SK-N-SH (cell line): Measurements from ENCODE around the gene NCAPH2. TPM values are rescaled to one million over a fixed set of nuclear protein-coding genes. Genes with fewer than 3 reads are reported as not detected.

ENCODE experiments used
- CTCF ChIA-PET: fragments of 300-600, 350-600 bp; formaldehyde crosslinking; extraction: SDS; loops from one replicate; lab custom pipeline; 2021; lab: Yijun Ruan, JAX
- POLR2A ChIA-PET: fragments of 350-600 bp; sonication (Branson Sonifier 250); formaldehyde crosslinking; extraction: SDS; loops from one replicate; lab custom pipeline; 2020; ENCODE audit warnings: antibody characterized with exemption, inconsistent platforms; lab: Yijun Ruan, JAX
- DNase-seq: peaks from one replicate; pipeline ENCODE4 v3.0.0; 2012
- H2AFZ ChIP-seq: fragments of 200-600 bp; sonication (generic); 2 replicates; pipeline ENCODE4 v1.8.1; 2016; ENCODE audit warnings: antibody characterized with exemption, mild to moderate bottlenecking, low read depth
- H3F3A ChIP-seq: fragments of 200-600 bp; sonication (generic); replicated peaks from 2 replicates; pipeline ENCODE3; 2016; ENCODE audit warnings: antibody characterized with exemption, mild to moderate bottlenecking; ENCODE audit not compliant: insufficient read depth
- H3K27ac ChIP-seq, 2 experiments: fragments of 200-500 bp in 1 of 2; fragments of 200-600 bp in 1 of 2; sonication (Bioruptor generic) in 1 of 2; sonication (generic), shearing (Covaris generic) in 1 of 2; 2 replicates each; pipeline versions ENCODE4 v1.5.1 to v1.6.1; 2014 to 2016; ENCODE audit warnings: low read depth in 2 of 2, inconsistent platforms in 1 of 2, low read length in 1 of 2, mild to moderate bottlenecking in 1 of 2, mixed read lengths in 1 of 2
- H3K27me3 ChIP-seq: fragments of 200-600 bp; sonication (generic), shearing (Covaris generic); 2 replicates; pipeline ENCODE4 v1.6.1; 2016; ENCODE audit warnings: mixed run types; ENCODE audit not compliant: insufficient read depth
- H3K36me3 ChIP-seq, 2 experiments: fragments of 200-500 bp in 1 of 2; fragments of 200-600 bp in 1 of 2; sonication (Bioruptor generic) in 1 of 2; sonication (generic) in 1 of 2; replicated peaks in 1 of 2; 2 replicates each; pipeline versions ENCODE3 to v1.5.1; 2014 to 2016; ENCODE audit warnings: low read length in 1 of 2, mild to moderate bottlenecking in 1 of 2; ENCODE audit not compliant: insufficient read depth in 2 of 2, control insufficient read depth in 1 of 2
- H3K4me1 ChIP-seq, 2 experiments: fragments of 200-500 bp in 1 of 2; fragments of 200-600 bp in 1 of 2; sonication (Bioruptor generic) in 1 of 2; sonication (generic), shearing (Covaris generic) in 1 of 2; 2 replicates each; pipeline versions ENCODE4 v1.5.1 to v1.6.1; 2014 to 2016; ENCODE audit warnings: low read depth in 1 of 2, low read length in 1 of 2, mixed run types in 1 of 2; ENCODE audit not compliant: insufficient read depth in 2 of 2, control insufficient read depth in 1 of 2
- H3K4me2 ChIP-seq: fragments of 200-600 bp; sonication (generic), shearing (Covaris generic); 2 replicates; pipeline ENCODE4 v1.6.1; 2017; ENCODE audit warnings: mixed run types
- H3K4me3 ChIP-seq, 2 experiments: fragments of 200-500 bp in 1 of 2; fragments of 200-600 bp in 1 of 2; sonication (Bioruptor generic) in 1 of 2; sonication (generic), shearing (Covaris generic) in 1 of 2; 2 replicates each; pipeline versions ENCODE4 v1.5.1 to v1.8.1; 2014 to 2016; ENCODE audit warnings: low read depth in 2 of 2, inconsistent platforms in 1 of 2, low read length in 1 of 2, mild to moderate bottlenecking in 1 of 2, mixed read lengths in 1 of 2, moderate library complexity in 1 of 2
- H3K79me2 ChIP-seq: fragments of 200-600 bp; sonication (generic); 2 replicates; pipeline ENCODE4 v1.8.1; 2017; ENCODE audit warnings: mild to moderate bottlenecking; ENCODE audit not compliant: insufficient read depth
- H3K9ac ChIP-seq: fragments of 200-600 bp; sonication (generic); 2 replicates; pipeline ENCODE4 v1.6.1; 2017; ENCODE audit warnings: mixed run types
- H3K9me2 ChIP-seq: fragments of 200-600 bp; sonication (generic); 2 replicates; pipeline ENCODE4 v1.6.1; 2017; ENCODE audit warnings: mixed run types
- H3K9me3 ChIP-seq: fragments of 200-600 bp; sonication (generic); 2 replicates; pipeline ENCODE4 v1.6.1; 2017; ENCODE audit warnings: mixed run types, mild to moderate bottlenecking, moderate library complexity
- H4K20me1 ChIP-seq: fragments of 200-600 bp; sonication (generic); 2 replicates; pipeline ENCODE4 v1.6.1; 2017; ENCODE audit warnings: mild to moderate bottlenecking, mixed run types; ENCODE audit not compliant: insufficient read depth
- CHD2 ChIP-seq: fragments of 150-350 bp; IDR thresholded peaks from 2 replicates; pipeline ENCODE4 v1.6.1; 2018; ENCODE audit warnings: low read length; ENCODE audit not compliant: partially characterized antibody
- CTCF ChIP-seq: fragments of 200-600 bp; sonication (generic); IDR thresholded peaks from 2 replicates; pipeline ENCODE4 v1.6.1; 2017; ENCODE audit warnings: antibody characterized with exemption, mild to moderate bottlenecking, moderate library complexity
- ELF1 ChIP-seq: IDR thresholded peaks from 2 replicates; pipeline ENCODE4 v1.4.0; 2012
- EP300 ChIP-seq, 2 experiments: IDR thresholded peaks; 2 replicates each; pipeline versions ENCODE4 v1.4.0 to v1.6.1; 2012; ENCODE audit warnings: borderline replicate concordance in 1 of 2, low read depth in 1 of 2, low read length in 1 of 2
- EZH2phosphoT487 ChIP-seq: fragments of 200-600 bp; sonication (generic); IDR thresholded peaks from 2 replicates; pipeline ENCODE4 v1.6.1; 2017; ENCODE audit warnings: low read depth, mixed run types, mild to moderate bottlenecking, antibody characterized with exemption, moderate library complexity, borderline replicate concordance
- FOSL2 ChIP-seq: IDR thresholded peaks from 2 replicates; pipeline ENCODE4 v1.4.0; 2012; ENCODE audit warnings: low read depth, mild to moderate bottlenecking, moderate library complexity, borderline replicate concordance
- FOXJ3 ChIP-seq: sonication (generic); formaldehyde crosslinking; IDR thresholded peaks from 2 replicates; pipeline ENCODE4 v1.5.1; 2020; ENCODE audit warnings: mild to moderate bottlenecking, missing genetic modification reagents
- FOXM1 ChIP-seq: IDR thresholded peaks from 2 replicates; pipeline ENCODE4 v1.4.0; 2012; ENCODE audit warnings: low read depth, mild to moderate bottlenecking
- MAX ChIP-seq: IDR thresholded peaks from 2 replicates; pipeline ENCODE4 v1.4.0; 2012; ENCODE audit warnings: low read depth
- NFIC ChIP-seq: IDR thresholded peaks from 2 replicates; pipeline ENCODE4 v1.4.0; 2012; ENCODE audit warnings: borderline replicate concordance
- NRF1 ChIP-seq: IDR thresholded peaks from 2 replicates; pipeline ENCODE4 v1.6.1; 2012; ENCODE audit warnings: low read depth, mild to moderate bottlenecking, low read length
- RCOR1 ChIP-seq: fragments of 150-350 bp; IDR thresholded peaks from 2 replicates; pipeline ENCODE4 v1.6.1; 2017; ENCODE audit warnings: antibody characterized with exemption, low read length
- RFX5 ChIP-seq: IDR thresholded peaks from 2 replicates; pipeline ENCODE4 v1.6.1; 2012; ENCODE audit warnings: mild to moderate bottlenecking, improper control_type of control experiment, low read length
- RXRA ChIP-seq: IDR thresholded peaks from 2 replicates; pipeline ENCODE4 v1.4.0; 2012; ENCODE audit warnings: low read depth, mild to moderate bottlenecking, borderline replicate concordance
- SIN3A ChIP-seq: IDR thresholded peaks from 2 replicates; pipeline ENCODE4 v1.6.1; 2012; ENCODE audit warnings: low read depth, mild to moderate bottlenecking, low read length, moderate library complexity, borderline replicate concordance
- SMC3 ChIP-seq: IDR thresholded peaks from 2 replicates; pipeline ENCODE4 v1.6.1; 2012; ENCODE audit warnings: low read depth, low read length, improper control_type of control experiment
- TAF1 ChIP-seq: IDR thresholded peaks from 2 replicates; pipeline ENCODE4 v1.6.1; 2012; ENCODE audit warnings: low read depth, mild to moderate bottlenecking, low read length, moderate library complexity, borderline replicate concordance
- TCF12 ChIP-seq: IDR thresholded peaks from 2 replicates; pipeline ENCODE4 v1.4.0; 2012
- TEAD4 ChIP-seq: IDR thresholded peaks from 2 replicates; pipeline ENCODE4 v1.4.0; 2012; ENCODE audit warnings: mild to moderate bottlenecking, borderline replicate concordance; ENCODE audit not compliant: insufficient read depth
- USF2 ChIP-seq: fragments of 150-350 bp; IDR thresholded peaks from 2 replicates; pipeline ENCODE4 v1.6.1; 2017; ENCODE audit warnings: antibody characterized with exemption, low read length, low read depth, borderline replicate concordance
- WGBS: methylation state at CpG from one replicate; pipeline ENCODE4 v1.1.6; 2017; ENCODE audit warnings: low lambda C conversion rate; 5-methylcytosine and 5-hydroxymethylcytosine counted together
- polyA plus RNA-seq, 3 experiments: library from polyadenylated mRNA; depleted of rRNA; stranded (reverse); fragments of >200 nt; gene quantifications; 2 replicates each; pipeline ENCODE4 v1.2.3, GENCODE V29; 2012

NCAPH2 gene
- polyA plus RNA-seq, 1 of the 3 experiments (the other 2 are of a cell fraction) = 22.4 TPM

GRCh38 chr22:50468626-50469025 is 39.4 kb upstream of the NCAPH2 start (continued):
- TF ChIP-seq CHD2 = no peak
- no peak for TF ChIP-seq ELF1
- no peak for TF ChIP-seq RFX5

GRCh38 chr22:50469377-50470305 is 38.4 kb upstream of the NCAPH2 start:
- Histone ChIP-seq H3K79me2 (peaks cover 63% of the 10 kb centered on the region), H3K27ac (no peak overlapping the region), H2AFZ (no peak overlapping the region), H3K9ac (no peak overlapping the region), H3K9me2 (no peaks in the 10 kb centered on the region), H3K9me3 (no peaks in the 10 kb centered on the region), H3K4me2 (no peak overlapping the region), H3F3A (no peaks in the 10 kb centered on the region), H3K4me3 (no peak overlapping the region), H3K4me1 (peaks cover 4 to 35% of the 10 kb centered on the region in 2 experiments; a peak in 2 of 4 replicates), H4K20me1 (peaks cover 65% of the 10 kb centered on the region), H3K27me3 (no peaks in the 10 kb centered on the region), H3K36me3 (peaks cover 0 to 32% of the 10 kb centered on the region in 2 experiments)
- no peak for DNase-seq
- CTCF ChIA-PET = interaction anchor here (1.1 to 1.9 kb wide), 3 partner anchors 12 to 144 kb away, joined by 3 to 8 read pairs (median 4); no protein-coding TSS in a partner anchor
- POLR2A ChIA-PET = interaction anchor here (1.1 kb wide), 1 partner anchor 55 kb away, joined by 3 read pairs; the partner anchor contains the start of gene SCO2
- TF ChIP-seq SMC3 (no peak), CHD2 (no peak), ELF1 (no peak), RXRA (no peak), FOSL2 (no peak), EZH2phosphoT487 (no peak), FOXJ3 (CRISPR knock-in tag) (no peak)
- 81% methylated on average over 11 of the region's 25 CpGs for WGBS

GRCh38 chr22:50470491-50470890 is 37.5 kb upstream of the NCAPH2 start:
- TF ChIP-seq EP300 (IDR thresholded peaks at IDR 0.05; ENCODE audit: borderline replicate concordance in 1 of 2, low read depth in 1 of 2, low read length in 1 of 2) (no peak), NRF1 (no peak), FOXM1 (no peak), CTCF (no peak), RCOR1 (no peak), TCF12 (no peak), SIN3A (no peak), EZH2phosphoT487 (no peak), TEAD4 (no peak), USF2 (no peak), NFIC (no peak), TAF1 (no peak), RFX5 (no peak), MAX (no peak)

More at GRCh38 chr22:50470491-50470890, 37.5 kb upstream of the NCAPH2 start:
- Histone ChIP-seq H3K9ac (no peak overlapping the region), H3F3A (no peaks in the 10 kb centered on the region), H3K36me3 (peaks cover 0 to 24% of the 10 kb centered on the region in 2 experiments), H3K27me3 (no peaks in the 10 kb centered on the region), H4K20me1 (peaks cover 65% of the 10 kb centered on the region), H3K9me2 (no peaks in the 10 kb centered on the region), H3K4me3 (no peak overlapping the region), H3K4me2 (no peak overlapping the region), H3K79me2 (peaks cover 63% of the 10 kb centered on the region), H2AFZ (no peak overlapping the region), H3K27ac (no peak overlapping the region), H3K4me1 (peaks cover 4 to 38% of the 10 kb centered on the region in 2 experiments; a peak in 2 of 4 replicates), H3K9me3 (no peaks in the 10 kb centered on the region)
- CTCF ChIA-PET = interaction anchor here (0.8 to 1.2 kb wide), 2 partner anchors 28 to 143 kb away, joined by 3 read pairs; no protein-coding TSS in a partner anchor
- no peak for DNase-seq
- POLR2A ChIA-PET = interaction anchor here (1.1 kb wide), 1 partner anchor 55 kb away, joined by 3 read pairs; the partner anchor contains the start of gene SCO2
- no CpG with 5 or more reads among the region's 6 CpGs for WGBS
